HepG2 (cell line): ENCODE results near the gene PAPPA.

Source experiments
- CTCF ChIP-seq: sonication (generic); formaldehyde crosslinking; IDR thresholded peaks from 2 replicates; pipeline ENCODE4 v1.5.0; 2020; ENCODE audit warnings: mild to moderate bottlenecking, missing genetic modification reagents, moderate library complexity
- MAZ ChIP-seq, 2 experiments: sonication (generic) in 1 of 2; formaldehyde crosslinking in 1 of 2; IDR thresholded peaks; 2 replicates each; pipeline versions ENCODE4 v1.5.0 to v1.6.1; 2012 to 2020; ENCODE audit warnings: low read depth in 2 of 2, mild to moderate bottlenecking in 2 of 2, borderline replicate concordance in 1 of 2, improper control_type of control experiment in 1 of 2, low read length in 1 of 2, missing genetic modification reagents in 1 of 2, moderate library complexity in 1 of 2
- POLR2A ChIP-seq, 2 experiments: IDR thresholded peaks; 2 replicates each; pipeline ENCODE4 v1.6.1; 2011; ENCODE audit warnings: low read depth in 2 of 2, low read length in 2 of 2, mild to moderate bottlenecking in 1 of 2, moderate library complexity in 1 of 2; ENCODE audit not compliant: insufficient read depth in 1 of 2
- TAF15 ChIP-seq: fragments of 200-400 bp; formaldehyde crosslinking; IDR thresholded peaks from one replicate; pipeline ENCODE4 v1.6.1; 2018; ENCODE audit warnings: mild to moderate bottlenecking, low read depth, low read length; ENCODE audit not compliant: poor library complexity, severe bottlenecking

- TF ChIP-seq POLR2A (IDR thresholded peaks at IDR 0.05; ENCODE audit: insufficient read depth in 1 of 2, low read depth in 2 of 2, low read length in 2 of 2) (no peak), MAZ (IDR thresholded peaks at IDR 0.05; ENCODE audit: borderline replicate concordance, low read depth, low read length) (no peak), MAZ (CRISPR knock-in tag; IDR thresholded peaks at IDR 0.05; ENCODE audit: low read depth) (no peak), TAF15 (no peak), CTCF (CRISPR knock-in tag) (no peak)
Measured at GRCh38 chr9:116144038-116144437, 9.6 kb upstream of the PAPPA start.
